Caco-2 (cell line): ENCODE measurements around the gene MS4A7. TPM values are rescaled to one million over a fixed set of nuclear protein-coding genes. Genes with fewer than 3 reads are reported as not detected.

ENCODE experiments used
- BruUV-seq: library from RNA; stranded (reverse); fragments of 400-500 nt; replicated peaks from 2 replicates; lab custom pipeline; 2021; lab: Mats Ljungman, UMichigan
- CTCF ChIA-PET: fragments of 300-600 bp; sonication (Branson Sonifier 250); formaldehyde crosslinking; loops from one replicate; lab custom pipeline; 2022; ENCODE audit warnings: antibody characterized with exemption; lab: Charles Lee
- POLR2A ChIA-PET: fragments of 300-600 bp; sonication (Branson Sonifier 250); formaldehyde crosslinking; loops from one replicate; lab custom pipeline; 2022; ENCODE audit warnings: antibody characterized with exemption; lab: Charles Lee
- DNase-seq, 2 experiments: peaks; one replicate each; pipeline versions ENCODE4 v3.0.0 to v3.0.0-alpha.2; 2020 to 2022
- H3K27me3 ChIP-seq: replicated peaks from 2 replicates; pipeline ENCODE4 v1.6.0; 2011; ENCODE audit warnings: low read length; ENCODE audit not compliant: control insufficient read depth, insufficient read depth
- H3K36me3 ChIP-seq: 2 replicates; pipeline ENCODE4 v1.5.1; 2011; ENCODE audit warnings: low read length; ENCODE audit not compliant: control insufficient read depth, insufficient read depth
- H3K4me1 ChIP-seq: fragments of 250-450 bp; sonication (Bioruptor Pico); 2 replicates; pipeline ENCODE4 v1.5.1; 2020; ENCODE audit warnings: mild to moderate bottlenecking
- H3K4me3 ChIP-seq: 2 replicates; pipeline ENCODE4 v1.5.1; 2011; ENCODE audit warnings: low read depth, mild to moderate bottlenecking, control low read depth, low read length
- H3K9me3 ChIP-seq: fragments of 250-450 bp; sonication (Bioruptor Pico); 2 replicates; pipeline ENCODE4 v1.5.1; 2020; ENCODE audit warnings: mild to moderate bottlenecking, moderate library complexity
- H3K27ac Mint-ChIP-seq: one replicate; pipeline ENCODE4 v1.8.0; 2022; ENCODE audit warnings: mixed read lengths; ENCODE audit not compliant: unreplicated experiment
- H3K27me3 Mint-ChIP-seq: one replicate; pipeline ENCODE4 v1.8.0; 2022; ENCODE audit warnings: mixed read lengths; ENCODE audit not compliant: insufficient read depth, unreplicated experiment
- H3K36me3 Mint-ChIP-seq: one replicate; pipeline ENCODE4 v1.8.0; 2022; ENCODE audit warnings: mild to moderate bottlenecking, mixed read lengths; ENCODE audit not compliant: insufficient read depth, unreplicated experiment
- H3K4me1 Mint-ChIP-seq: one replicate; pipeline ENCODE4 v1.8.0; 2022; ENCODE audit warnings: low read depth, mixed read lengths; ENCODE audit not compliant: unreplicated experiment
- H3K4me3 Mint-ChIP-seq: one replicate; pipeline ENCODE4 v1.8.0; 2022; ENCODE audit warnings: mild to moderate bottlenecking, moderate library complexity, mixed read lengths; ENCODE audit not compliant: unreplicated experiment
- H3K9me3 Mint-ChIP-seq: one replicate; pipeline ENCODE4 v1.8.0; 2022; ENCODE audit warnings: mixed read lengths; ENCODE audit not compliant: unreplicated experiment
- intact Hi-C: fragments of 100-400 bp; cut with micrococcal nuclease; formaldehyde crosslinking; loops from one replicate; pipeline ENCODE4 v1.10.0; 2022; ENCODE audit not compliant: unreplicated experiment
- total RNA-seq: library from RNA; stranded (reverse); gene quantifications from 2 replicates; pipeline ENCODE4 v1.2.3, GENCODE V29; 2022
- TF ChIP-seq, protein P1 (sequence below), 2 experiments: fragments of 200-600 bp in 1 of 2; IDR thresholded peaks; 1 replicate in 1 of 2; 2 replicates in 1 of 2; pipeline versions ENCODE4 v1.5.1 to v1.8.0; 2011 to 2022; ENCODE audit warnings: antibody characterized with exemption in 1 of 2, control low read depth in 1 of 2, inconsistent platforms in 1 of 2, low read depth in 1 of 2, low read length in 1 of 2, mild to moderate bottlenecking in 1 of 2, moderate library complexity in 1 of 2; ENCODE audit not compliant: insufficient read depth in 1 of 2, severe bottlenecking in 1 of 2, unreplicated experiment in 1 of 2

The MS4A7 gene
- total RNA-seq, 1 experiment from 2014 or later = not detected

DNA sequence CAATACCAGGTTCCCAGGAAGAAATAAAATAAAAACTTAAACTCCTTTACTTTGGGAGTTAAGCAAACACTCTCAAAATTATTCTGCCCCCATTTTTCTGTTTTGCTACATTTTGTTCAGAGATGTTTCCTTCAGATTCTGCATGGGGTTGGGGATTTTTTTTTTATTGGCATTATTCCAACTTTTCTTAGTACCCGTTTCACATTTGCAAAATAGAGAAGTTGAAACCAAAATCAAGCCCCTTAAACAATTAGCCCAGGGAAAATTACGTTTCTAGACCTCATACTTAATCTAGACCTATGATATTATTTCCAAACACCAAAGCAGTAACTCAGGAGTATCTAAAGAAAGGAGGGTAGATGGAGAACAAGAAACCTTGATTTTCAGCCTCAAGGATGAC, 20.6 kb upstream of the MS4A7 start:
- POLR2A ChIA-PET = no interaction called here
- H3K9me3 Mint-ChIP-seq = peaks cover 32% of the 10 kb centered on the region
- no peaks in the 10 kb centered on the region for H3K36me3 ChIP-seq
- H3K4me1 ChIP-seq = no peaks in the 10 kb centered on the region
- intact Hi-C loops = no loop called here
- no peak for DNase-seq
- no peaks in the 10 kb centered on the region for H3K36me3 Mint-ChIP-seq
- no peak overlapping the region for H3K4me3 Mint-ChIP-seq
- TF ChIP-seq, protein P1, sequence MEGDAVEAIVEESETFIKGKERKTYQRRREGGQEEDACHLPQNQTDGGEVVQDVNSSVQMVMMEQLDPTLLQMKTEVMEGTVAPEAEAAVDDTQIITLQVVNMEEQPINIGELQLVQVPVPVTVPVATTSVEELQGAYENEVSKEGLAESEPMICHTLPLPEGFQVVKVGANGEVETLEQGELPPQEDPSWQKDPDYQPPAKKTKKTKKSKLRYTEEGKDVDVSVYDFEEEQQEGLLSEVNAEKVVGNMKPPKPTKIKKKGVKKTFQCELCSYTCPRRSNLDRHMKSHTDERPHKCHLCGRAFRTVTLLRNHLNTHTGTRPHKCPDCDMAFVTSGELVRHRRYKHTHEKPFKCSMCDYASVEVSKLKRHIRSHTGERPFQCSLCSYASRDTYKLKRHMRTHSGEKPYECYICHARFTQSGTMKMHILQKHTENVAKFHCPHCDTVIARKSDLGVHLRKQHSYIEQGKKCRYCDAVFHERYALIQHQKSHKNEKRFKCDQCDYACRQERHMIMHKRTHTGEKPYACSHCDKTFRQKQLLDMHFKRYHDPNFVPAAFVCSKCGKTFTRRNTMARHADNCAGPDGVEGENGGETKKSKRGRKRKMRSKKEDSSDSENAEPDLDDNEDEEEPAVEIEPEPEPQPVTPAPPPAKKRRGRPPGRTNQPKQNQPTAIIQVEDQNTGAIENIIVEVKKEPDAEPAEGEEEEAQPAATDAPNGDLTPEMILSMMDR (IDR thresholded peaks at IDR 0.05; ENCODE audit: insufficient read depth in 1 of 2, low read depth in 1 of 2, low read length in 1 of 2, severe bottlenecking in 1 of 2, unreplicated experiment in 1 of 2) = no peak
- CTCF ChIA-PET = no interaction called here
- H3K4me3 ChIP-seq = no peak overlapping the region
- H3K27me3 Mint-ChIP-seq = no peaks in the 10 kb centered on the region
- H3K27me3 ChIP-seq = no peaks in the 10 kb centered on the region
- peaks cover 11% of the 10 kb centered on the region for H3K9me3 ChIP-seq
- H3K4me1 Mint-ChIP-seq = no peaks in the 10 kb centered on the region
- no TSS peak for BruUV-seq
- no peak overlapping the region for H3K27ac Mint-ChIP-seq

DNA sequence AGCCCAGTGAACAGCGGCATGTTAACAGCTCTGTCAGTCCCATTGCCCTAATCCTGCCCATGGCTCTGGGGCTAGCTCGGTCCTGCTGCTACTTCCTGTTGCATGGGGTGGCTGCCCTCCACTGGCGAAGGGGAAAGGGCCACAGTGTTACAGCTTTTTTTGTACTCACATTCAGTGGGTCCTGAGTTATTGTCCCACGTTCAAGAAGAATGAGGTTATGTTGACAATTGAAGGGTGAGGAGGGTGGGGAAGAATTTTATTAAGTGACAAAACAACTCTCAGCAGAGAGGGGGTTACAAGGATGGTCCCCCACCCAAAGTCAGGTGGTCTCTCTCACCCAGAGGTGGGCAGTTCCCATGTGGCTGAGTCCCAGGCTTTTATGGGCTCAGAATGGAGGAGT, 17.7 kb upstream of the MS4A7 start:
- Histone ChIP-seq H3K9me3 (peaks cover 11% of the 10 kb centered on the region), H3K4me1 (no peaks in the 10 kb centered on the region), H3K4me3 (no peak overlapping the region), H3K27me3 (no peaks in the 10 kb centered on the region), H3K36me3 (no peaks in the 10 kb centered on the region)
- H3K9me3 Mint-ChIP-seq = peaks cover 13% of the 10 kb centered on the region
- no peaks in the 10 kb centered on the region for H3K27me3 Mint-ChIP-seq
- no peaks in the 10 kb centered on the region for H3K4me1 Mint-ChIP-seq
- no TSS peak for BruUV-seq
- no peak overlapping the region for H3K4me3 Mint-ChIP-seq
- no peak overlapping the region for H3K27ac Mint-ChIP-seq
- ChIA-PET CTCF (no interaction called here), POLR2A (no interaction called here)
- H3K36me3 Mint-ChIP-seq = no peaks in the 10 kb centered on the region
- intact Hi-C loops = no loop called here
- TF ChIP-seq, protein P1 (IDR thresholded peaks at IDR 0.05; ENCODE audit: insufficient read depth in 1 of 2, low read depth in 1 of 2, low read length in 1 of 2, severe bottlenecking in 1 of 2, unreplicated experiment in 1 of 2) = no peak
- DNase-seq = no peak

DNA sequence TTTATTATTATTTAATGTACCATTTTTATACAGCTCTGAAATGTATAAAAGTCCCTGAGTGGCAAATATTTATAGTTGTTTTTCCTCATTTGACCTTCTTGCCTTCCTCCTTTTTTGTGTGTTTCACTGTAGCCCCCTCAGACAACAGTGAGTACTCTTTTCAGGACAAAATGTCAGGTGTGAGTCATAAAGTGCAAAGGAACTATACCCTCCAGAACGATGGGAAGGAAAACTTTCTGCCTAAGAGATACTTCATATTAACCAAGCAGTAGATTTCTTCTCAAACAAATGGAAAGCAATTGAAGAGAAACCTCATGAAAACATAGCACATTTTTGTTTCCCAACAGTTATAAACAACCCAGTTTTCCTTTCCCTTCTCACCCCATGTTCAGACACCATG, 16.1 kb upstream of the MS4A7 start:
- Mint-ChIP-seq H3K36me3 (no peaks in the 10 kb centered on the region), H3K27me3 (no peaks in the 10 kb centered on the region)
- CTCF ChIA-PET = interaction anchor here (1.9 kb wide), 1 partner anchor 257 kb away, joined by 8 read pairs; no protein-coding TSS in a partner anchor

More for the DNA sequence above, 16.1 kb upstream of the MS4A7 start:
- no peak overlapping the region for H3K4me3 Mint-ChIP-seq
- no peak for DNase-seq
- H3K4me1 ChIP-seq = no peaks in the 10 kb centered on the region
- H3K27me3 ChIP-seq = no peaks in the 10 kb centered on the region
- POLR2A ChIA-PET = no interaction called here
- TF ChIP-seq, protein P1 (IDR thresholded peaks at IDR 0.05; ENCODE audit: insufficient read depth in 1 of 2, low read depth in 1 of 2, low read length in 1 of 2, severe bottlenecking in 1 of 2, unreplicated experiment in 1 of 2) = no peak
- H3K9me3 ChIP-seq = peaks cover 11% of the 10 kb centered on the region
- intact Hi-C loops = no loop called here
- no peak overlapping the region for H3K4me3 ChIP-seq
- H3K9me3 Mint-ChIP-seq = peaks cover 13% of the 10 kb centered on the region
- BruUV-seq = no TSS peak
- H3K4me1 Mint-ChIP-seq = no peaks in the 10 kb centered on the region
- no peak overlapping the region for H3K27ac Mint-ChIP-seq
- no peaks in the 10 kb centered on the region for H3K36me3 ChIP-seq
